ENCODE data around the gene SPSB4.
A peak's percentile ranks its signal among the peaks of the same experiment; 100 is the strongest.
"Not testable (repeated sequence)": the region's sequence is repeated elsewhere in the genome, so short reads cannot be mapped to it uniquely, and the experiment has no call there.

SPSB4 gene

GRCh38 chr3:141050576-141051442 is at the start of gene SPSB4:
SPSB4 (plus strand) TSS chr3:141051347; CDS start chr3:141066105, 14,758 bp downstream.
- peak; percentile 30 for DNase-seq

DNA sequence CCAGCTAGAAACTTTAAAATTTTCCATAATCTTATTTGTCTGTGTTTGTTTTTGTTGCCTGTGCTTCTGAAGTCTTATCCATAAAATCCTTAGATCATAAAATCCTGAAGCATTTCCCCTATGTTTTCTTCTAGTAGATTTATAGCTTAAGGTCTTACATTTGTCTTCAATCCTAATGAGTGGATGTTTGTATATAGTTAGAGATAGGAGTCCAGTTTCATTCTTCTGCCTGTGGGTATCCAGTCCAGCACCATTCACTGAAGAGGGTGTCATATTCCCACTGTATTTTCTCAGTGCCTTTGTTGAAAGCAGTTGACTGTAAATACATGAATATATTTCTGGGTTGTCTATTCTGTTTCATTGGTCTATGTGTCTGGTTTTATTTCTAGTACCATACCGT is 44.8 kb upstream of the SPSB4 start:
- no peak for DNase-seq

GRCh38 chr3:141009496-141009895 is 41.7 kb upstream of the SPSB4 start:
- DNase-seq, result no peak

DNA sequence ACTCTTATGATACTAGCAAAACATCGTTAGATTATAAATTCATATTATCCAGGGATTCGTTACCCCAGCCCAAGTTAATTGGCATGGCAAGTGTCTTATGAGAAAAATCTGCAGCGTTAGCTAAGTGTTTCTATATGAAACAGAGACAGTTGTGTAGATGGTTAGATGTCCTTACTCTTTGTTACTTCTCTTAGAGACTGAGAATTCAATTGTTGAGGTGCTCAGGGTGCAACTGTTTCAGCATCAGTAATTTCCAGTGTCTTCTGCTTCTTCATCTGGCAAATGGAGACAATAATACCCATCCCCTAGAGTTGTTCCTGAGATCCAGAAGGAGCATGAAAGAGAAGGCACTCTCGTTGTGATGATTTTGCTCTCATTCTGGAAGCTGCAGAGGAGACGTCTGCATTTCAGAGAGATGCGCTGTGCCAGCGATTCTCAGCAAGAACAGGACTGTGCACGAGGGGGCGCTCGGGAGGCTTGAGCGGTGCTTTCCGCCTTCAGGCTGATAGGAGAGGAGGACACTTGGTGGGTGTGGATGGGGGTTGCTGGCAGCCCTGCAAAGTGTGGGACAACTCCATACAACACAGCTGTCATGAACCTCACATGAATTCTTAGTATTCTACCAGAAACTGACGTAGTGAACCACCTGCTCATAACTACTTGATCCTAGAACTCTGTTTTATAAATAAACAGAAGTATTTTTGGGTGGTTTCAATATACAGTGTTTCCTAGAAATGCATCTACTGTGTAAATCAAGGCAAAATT is 39.7 kb upstream of the SPSB4 start:
- peak; percentile 85 for DNase-seq

DNA sequence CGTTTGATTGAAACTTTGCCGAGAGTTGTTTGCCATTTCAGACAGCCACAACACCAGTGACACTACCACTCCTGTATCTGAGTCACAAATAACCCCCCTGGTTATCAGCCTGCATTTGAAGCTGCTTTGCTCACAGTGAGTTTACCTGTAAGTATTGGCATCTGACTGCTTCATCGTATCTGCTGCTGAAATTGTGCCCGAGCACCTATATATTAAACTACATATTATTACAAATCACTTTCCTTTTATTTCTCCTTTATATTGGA is 39.2 kb upstream of the SPSB4 start:
- no peak for DNase-seq

DNA sequence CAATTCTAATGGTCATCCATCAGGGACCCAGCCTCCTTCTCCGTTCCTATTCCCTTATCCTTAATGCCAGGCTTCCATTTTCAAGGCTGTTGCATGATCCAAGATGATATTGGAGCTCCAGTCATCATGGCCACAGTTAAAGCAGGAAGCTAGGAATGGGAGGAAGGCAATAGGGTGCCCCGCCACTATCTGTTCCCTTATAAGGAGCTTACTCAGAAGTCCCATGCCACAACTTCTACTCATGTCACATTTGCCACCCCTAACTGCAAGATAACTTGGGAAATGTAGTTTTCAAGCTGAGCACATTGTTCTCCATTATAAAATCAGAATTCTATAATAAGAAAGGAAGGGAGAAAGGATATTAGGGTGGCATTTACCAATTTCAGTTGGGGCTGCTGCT is 38.6 kb upstream of the SPSB4 start:
- DNase-seq, result peak; percentile 8

DNA sequence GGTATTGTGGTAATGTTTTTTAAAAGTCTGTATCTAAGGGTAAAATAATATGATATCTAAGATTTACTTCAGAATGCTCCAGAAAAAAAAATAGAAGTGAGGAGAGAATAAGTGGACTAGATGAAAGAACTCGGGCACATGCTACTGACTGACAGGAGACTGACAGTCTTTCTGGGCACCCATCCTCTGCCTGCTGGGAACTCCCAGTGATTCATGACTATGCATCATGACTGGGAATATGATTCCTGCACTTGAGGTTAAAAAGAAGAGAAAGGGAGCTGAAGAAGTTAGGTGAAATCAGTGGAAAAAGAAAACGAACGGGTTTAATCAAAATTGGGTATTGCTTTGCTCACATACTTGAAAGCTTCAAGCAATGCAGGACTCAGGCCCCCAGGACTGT is 35.7 kb upstream of the SPSB4 start:
- no peak for DNase-seq

- DNase-seq, result not testable (repeated sequence)
Measured at GRCh38 chr3:141017366-141018322, 33.5 kb upstream of the SPSB4 start.

DNA sequence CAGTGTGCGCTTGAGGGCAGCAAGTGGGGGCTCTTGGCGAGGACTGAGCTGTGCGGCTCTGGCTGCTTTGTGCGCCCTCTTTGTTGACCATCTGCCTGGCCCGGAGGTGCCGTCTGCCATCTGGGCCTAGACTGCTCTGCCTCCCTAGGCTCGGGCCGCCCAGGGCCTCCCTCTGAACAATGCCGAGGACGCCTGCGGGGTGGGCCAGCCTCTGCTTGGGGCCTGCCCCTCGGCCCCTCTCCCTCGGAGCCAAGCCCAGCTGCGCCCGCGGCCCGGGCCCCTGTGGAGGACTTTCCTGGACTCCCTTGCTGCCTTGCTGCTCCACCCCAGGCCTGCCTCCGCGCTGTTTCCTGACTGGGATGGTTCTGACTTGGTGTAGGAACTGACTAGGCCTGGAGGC is 31.9 kb upstream of the SPSB4 start:
- DNase-seq, result no peak

DNA sequence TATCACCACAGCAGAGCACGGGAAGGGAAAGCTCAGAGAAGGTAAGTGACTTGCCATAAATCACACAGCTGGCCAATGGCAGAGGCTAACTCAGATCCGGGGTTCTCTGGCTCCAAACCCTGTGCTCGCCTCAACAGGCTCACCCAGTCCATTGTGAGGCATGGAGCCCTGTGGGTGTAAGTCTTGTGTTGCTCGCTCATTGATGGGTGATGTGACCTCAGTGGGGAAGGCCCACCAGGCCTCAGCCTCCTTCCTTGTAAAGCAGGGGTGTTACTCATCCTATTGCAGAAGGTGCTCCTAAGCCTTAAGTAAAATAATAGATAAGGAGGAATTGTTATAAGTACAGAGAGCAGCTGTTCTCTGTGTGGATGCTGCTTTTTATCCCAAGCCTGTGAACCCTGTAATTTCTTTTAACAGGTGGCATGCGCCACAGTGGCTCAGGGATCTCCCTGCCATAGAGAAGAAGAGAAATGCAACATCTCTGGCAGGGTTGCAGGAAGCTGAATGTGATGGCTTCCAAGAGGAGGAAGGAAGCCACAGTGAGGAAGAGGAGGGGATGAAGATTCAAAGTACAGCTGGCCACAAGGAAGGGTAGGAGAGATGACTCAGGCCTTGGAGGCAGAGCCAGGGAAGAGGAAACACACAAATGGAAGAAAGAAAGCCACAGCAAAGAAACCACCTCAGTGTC is 30.9 kb upstream of the SPSB4 start:
- DNase-seq, result no peak

- no peak for DNase-seq
Measured at GRCh38 chr3:141021261-141021660, 29.9 kb upstream of the SPSB4 start.

DNA sequence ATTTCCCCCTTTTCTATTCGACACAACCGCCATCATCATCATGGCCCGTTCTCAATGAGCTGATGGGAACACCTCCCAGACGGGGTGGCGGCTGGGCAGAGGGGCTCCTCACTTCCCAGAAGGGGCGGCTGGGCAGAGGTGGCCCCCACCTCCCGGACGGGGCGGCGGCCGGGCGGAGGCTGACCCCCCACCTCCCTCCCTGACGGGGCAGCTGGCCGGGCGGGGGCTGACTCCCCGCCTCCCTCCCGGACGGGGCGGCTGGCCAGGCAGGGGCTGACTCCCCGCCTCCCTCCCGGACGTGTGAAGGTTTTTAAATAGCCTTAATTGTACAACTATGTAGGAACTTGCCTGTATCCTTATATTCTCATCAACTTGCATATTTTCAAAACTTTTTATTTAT is 20.9 kb upstream of the SPSB4 start:
- DNase-seq, result no peak

- DNase-seq, result no peak
Measured at GRCh38 chr3:141039589-141039988, 11.6 kb upstream of the SPSB4 start.

DNA sequence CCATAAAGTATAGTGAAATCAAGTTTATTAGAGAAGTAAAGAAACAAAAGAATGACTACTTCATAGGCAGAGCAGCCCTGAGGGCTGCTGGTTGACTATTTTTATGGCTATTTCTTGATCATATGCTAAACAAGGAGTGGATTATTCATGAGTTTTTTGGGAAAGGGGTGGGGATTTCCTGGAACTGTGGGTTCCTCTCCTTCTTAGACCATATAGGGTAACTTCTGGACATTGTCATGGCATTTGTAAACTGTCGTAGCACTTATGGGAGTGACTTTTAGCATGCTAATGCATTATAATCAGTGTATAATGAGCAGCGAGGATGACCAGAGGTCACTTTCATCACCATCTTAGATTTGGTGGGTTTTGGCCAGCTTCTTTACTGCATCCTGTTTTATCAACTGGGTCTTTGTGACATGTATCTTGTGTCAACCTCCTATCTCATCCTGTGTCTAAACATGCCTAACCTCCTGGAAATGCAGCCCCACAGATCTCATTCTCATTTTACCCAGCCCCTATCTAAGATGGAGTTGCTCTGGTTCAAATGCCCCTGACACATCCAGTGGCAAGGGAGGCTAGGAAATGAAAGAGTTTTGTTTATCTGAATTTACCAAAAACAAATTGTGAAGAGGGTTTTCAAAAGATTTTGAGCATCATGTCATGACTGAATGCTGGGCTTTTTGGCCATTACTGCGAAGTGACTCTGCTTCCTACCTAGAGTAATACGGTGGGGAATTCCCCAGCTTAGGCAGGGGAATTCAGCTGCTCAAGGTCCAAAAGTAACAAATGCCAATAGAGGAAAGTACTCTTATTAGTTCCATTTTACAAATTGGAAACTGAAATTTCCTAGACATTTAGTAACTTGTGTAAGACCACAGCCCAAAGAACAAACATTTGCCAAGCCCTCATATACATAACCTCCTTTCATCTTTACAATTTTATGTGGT is 6.2 kb upstream of the SPSB4 start:
- no peak for DNase-seq

GRCh38 chr3:141045849-141046248 is 5.3 kb upstream of the SPSB4 start:
- no peak for DNase-seq

DNA sequence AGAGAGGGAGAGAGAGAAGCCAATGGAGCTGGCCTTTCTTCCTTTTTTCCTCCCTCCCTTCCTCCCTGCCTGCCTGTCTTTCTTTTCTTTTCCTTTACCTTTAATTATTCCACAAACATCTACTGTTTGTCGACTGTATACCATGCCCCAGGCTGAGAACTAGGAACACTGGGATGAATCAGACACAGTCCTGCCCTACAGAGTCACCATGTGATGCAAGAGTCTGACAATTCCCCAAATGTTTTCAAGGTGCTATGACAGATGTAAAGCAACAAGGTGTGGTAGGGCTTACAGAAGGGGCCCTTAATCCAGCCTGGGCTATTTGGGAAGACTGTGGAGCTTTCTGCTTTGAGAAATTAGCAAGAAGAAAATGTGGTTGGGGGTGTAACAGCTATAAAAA is 4.0 kb upstream of the SPSB4 start:
- no peak for DNase-seq

DNA sequence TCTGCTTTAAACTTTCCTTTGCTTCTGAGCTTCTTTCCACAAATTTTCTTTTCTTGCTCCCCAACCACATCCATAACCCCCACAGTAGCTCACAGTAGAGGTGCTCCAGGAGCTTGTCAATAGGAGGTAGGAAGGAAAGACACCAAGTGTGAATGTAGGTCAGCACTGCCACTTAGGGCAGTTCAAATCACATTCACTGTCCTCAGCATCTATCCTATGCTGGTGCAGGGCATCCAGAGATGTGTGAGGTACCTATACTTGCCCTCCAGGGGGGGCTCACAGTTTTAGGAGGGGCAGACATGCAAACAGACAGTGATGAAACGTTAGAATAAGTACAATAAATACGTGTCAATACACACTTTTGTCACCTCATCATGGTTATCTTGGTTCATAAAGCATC is 1.5 kb upstream of the SPSB4 start:
- DNase-seq, result no peak

DNA sequence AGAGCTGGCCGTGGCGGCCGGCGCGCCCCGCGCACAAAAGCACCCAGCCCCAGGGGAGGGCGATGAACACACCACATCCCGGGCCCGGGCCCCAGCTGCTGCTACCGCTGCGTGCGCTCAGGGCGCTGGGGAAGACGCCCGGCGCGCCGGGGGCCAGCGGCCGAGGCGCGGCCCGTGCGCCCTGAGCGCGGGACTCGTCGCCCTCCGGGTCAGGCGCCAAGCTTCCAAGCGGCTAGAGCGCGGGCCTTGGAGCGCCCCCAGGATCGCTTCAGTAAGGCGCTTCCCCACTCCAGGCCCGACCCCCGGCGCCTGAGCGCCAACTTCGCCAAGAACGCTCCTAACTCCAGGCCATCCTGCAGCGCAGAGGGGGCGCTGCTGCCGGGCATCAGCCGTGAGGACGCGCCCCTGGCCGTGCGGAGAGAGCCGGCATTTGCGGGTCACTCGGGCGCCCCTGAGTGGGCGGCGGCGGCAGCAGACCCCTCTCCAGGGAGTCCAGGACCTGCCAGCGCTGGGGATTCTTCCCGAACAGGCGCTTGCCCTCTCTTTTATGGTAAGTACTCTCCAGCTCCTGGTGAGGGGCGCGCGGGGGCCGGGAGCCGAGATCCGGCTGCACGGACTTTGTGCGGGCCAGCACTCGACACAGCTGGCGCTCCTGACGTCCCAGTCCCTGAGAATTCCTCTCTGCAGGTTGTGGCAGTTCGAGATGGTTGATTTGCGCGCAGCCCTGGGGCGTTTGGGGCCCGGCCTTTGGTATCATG is 475 bp downstream of the SPSB4 start:
- DNase-seq, result no peak

DNA sequence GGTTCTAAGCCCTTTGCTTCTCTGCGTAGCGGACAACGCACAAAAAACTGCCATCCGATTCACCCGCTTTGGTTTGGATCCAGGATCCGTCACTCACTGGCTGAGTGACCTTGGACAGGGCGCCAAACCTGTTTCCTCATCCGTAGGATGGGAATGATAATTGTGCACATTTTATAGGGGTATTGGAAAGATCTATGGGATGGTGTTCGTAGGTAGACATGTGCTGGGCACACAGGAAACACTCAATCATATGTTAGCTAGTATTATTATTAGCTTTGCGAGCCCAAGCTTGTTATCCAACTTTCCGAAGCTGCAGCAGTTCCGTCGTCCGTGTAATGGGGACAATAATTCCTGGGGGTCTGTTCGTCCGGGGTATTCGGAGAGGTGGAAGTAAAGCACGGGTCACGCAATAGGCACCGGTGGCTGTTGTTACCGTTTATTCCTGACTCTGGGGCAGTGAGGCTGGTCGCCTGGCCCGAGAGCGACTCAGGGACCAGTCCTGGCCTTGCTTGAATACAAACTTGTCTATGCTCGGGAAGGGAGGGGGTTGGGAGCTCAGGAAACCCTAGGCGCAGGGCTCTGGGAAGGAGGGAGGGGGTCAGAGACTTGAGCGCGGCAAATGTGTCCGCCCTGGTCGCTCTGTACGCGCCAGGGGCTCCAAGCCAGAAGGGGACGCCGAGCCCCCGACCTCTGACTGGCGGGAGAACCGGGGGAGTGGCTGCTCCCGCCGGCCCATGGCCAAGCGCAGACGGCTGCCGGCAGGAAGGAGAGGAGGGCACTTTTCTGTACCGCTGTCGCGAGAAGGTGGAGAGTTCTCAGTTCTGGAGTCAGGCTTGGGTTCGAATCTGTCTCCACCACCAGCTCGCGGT is 1.3 kb downstream of the SPSB4 start:
- no peak for DNase-seq

GRCh38 chr3:141055136-141055535 is 4.0 kb downstream of the SPSB4 start:
- no peak for DNase-seq
